ES-I3 (cell line): ENCODE results near the gene BMPR1B.

ENCODE experiments used
- H3K36me3 ChIP-seq: 2 replicates; pipeline ENCODE4 v1.6.1; 2013; ENCODE audit warnings: mild to moderate bottlenecking, low read length, control low read depth, moderate library complexity; ENCODE audit not compliant: insufficient read depth
- H3K4me1 ChIP-seq: 2 replicates; pipeline ENCODE4 v1.6.1; 2013; ENCODE audit warnings: mild to moderate bottlenecking, control low read depth, low read length; ENCODE audit not compliant: insufficient read depth
- H3K9ac ChIP-seq: 2 replicates; pipeline ENCODE4 v1.6.1; 2013; ENCODE audit warnings: low read depth, mild to moderate bottlenecking, low read length, moderate library complexity
- H3K9me3 ChIP-seq: 2 replicates; pipeline ENCODE4 v1.6.1; 2013; ENCODE audit warnings: mild to moderate bottlenecking, low read length, moderate library complexity; ENCODE audit not compliant: control insufficient read depth, insufficient read depth

BMPR1B gene

GRCh38 chr4:94947681-94948108 is 189.9 kb downstream of the BMPR1B start:
- H3K36me3 ChIP-seq, result no peaks in the 10 kb centered on the region

GRCh38 chr4:94954251-94954650 is 196.5 kb downstream of the BMPR1B start:
- Histone ChIP-seq H3K4me1 (no peaks in the 10 kb centered on the region), H3K9ac (no peak overlapping the region), H3K36me3 (no peaks in the 10 kb centered on the region), H3K9me3 (no peaks in the 10 kb centered on the region)

More at GRCh38 chr4:94947681-94948108, 189.9 kb downstream of the BMPR1B start:
- H3K9ac ChIP-seq, result no peak overlapping the region
- H3K9me3 ChIP-seq, result no peaks in the 10 kb centered on the region
- no peaks in the 10 kb centered on the region; the same call in 1 of the 2 replicates for H3K4me1 ChIP-seq

DNA sequence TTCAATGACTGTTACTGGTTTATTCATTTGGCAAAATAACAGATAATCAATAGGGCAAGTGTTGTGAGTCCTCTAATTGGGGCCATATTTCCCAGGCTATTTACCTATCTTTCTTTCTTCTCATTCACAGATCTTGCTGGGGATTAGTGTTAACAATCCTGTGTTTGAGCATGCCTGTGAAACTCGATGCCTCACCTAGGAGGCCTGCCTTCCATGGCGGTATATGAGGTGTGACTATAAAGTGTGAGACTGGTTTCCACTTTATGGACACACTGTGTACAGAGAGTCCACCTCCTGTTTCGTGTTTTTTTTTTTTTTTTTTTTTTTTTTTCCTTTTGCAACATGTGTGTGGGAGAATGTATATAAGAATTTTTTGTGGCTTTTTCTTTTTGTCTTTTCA is 199.3 kb downstream of the BMPR1B start:
- Histone ChIP-seq H3K4me1 (no peaks in the 10 kb centered on the region), H3K9me3 (no peaks in the 10 kb centered on the region), H3K9ac (no peak overlapping the region), H3K36me3 (no peaks in the 10 kb centered on the region)

- Histone ChIP-seq H3K9me3 (no peaks in the 10 kb centered on the region), H3K4me1 (no peaks in the 10 kb centered on the region), H3K36me3 (no peaks in the 10 kb centered on the region), H3K9ac (no peak overlapping the region)
Measured at GRCh38 chr4:94959307-94959706, 201.6 kb downstream of the BMPR1B start.

- Histone ChIP-seq H3K36me3 (no peaks in the 10 kb centered on the region), H3K9ac (no peak overlapping the region), H3K4me1 (no peaks in the 10 kb centered on the region), H3K9me3 (no peaks in the 10 kb centered on the region)
Measured at GRCh38 chr4:94960708-94961107, 203.0 kb downstream of the BMPR1B start.

DNA sequence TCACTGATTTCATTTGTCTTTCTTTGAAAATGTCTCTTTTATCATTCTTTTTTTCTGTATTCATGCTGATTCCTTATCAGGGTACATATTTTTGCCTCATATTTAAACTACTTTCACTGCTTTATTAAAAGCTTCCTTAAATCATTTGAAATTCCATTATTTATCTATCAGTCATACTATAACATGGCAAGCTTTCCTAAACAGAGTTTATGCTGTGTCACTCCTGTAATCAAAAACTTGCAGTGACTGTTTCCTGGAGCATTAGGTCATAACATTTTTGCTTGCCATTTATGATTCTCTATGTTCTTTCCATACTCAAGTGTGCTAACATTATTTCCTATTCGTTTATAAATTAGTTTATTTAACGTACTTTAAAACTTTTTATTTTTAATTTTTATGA is 203.7 kb downstream of the BMPR1B start:
- Histone ChIP-seq H3K36me3 (no peaks in the 10 kb centered on the region), H3K9ac (no peak overlapping the region), H3K4me1 (no peaks in the 10 kb centered on the region), H3K9me3 (no peaks in the 10 kb centered on the region)

DNA sequence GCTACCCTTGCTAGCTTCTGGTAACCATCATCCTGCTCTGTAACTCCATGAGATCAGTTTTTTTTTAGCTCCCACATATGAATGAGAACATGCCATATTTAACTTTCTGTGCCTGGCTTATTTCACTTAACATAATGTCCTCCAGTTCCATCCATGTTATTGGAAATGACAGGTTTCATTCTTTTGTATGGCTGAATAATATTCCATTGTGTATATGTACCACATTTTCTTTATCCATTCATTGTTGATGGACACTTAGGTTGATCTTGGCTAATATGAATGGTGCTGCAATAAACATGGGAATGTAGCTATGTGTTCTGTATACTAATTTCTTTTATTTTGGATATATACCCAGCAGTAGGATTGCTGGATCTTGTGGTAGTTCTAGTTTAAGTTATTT is 204.7 kb downstream of the BMPR1B start:
- no peaks in the 10 kb centered on the region for H3K9me3 ChIP-seq
- H3K36me3 ChIP-seq, result no peaks in the 10 kb centered on the region
- H3K9ac ChIP-seq, result no peak overlapping the region
- no peaks in the 10 kb centered on the region for H3K4me1 ChIP-seq

- no peaks in the 10 kb centered on the region for H3K9me3 ChIP-seq
- H3K9ac ChIP-seq, result no peak overlapping the region
- no peaks in the 10 kb centered on the region for H3K36me3 ChIP-seq
- no peaks in the 10 kb centered on the region for H3K4me1 ChIP-seq
Measured at GRCh38 chr4:94965852-94966251, 208.1 kb downstream of the BMPR1B start.

GRCh38 chr4:94968493-94968892 is 210.7 kb downstream of the BMPR1B start:
- no peaks in the 10 kb centered on the region for H3K36me3 ChIP-seq
- H3K9me3 ChIP-seq, result no peaks in the 10 kb centered on the region
- no peak overlapping the region for H3K9ac ChIP-seq
- H3K4me1 ChIP-seq, result no peaks in the 10 kb centered on the region

- H3K36me3 ChIP-seq, result no peaks in the 10 kb centered on the region
- no peaks in the 10 kb centered on the region for H3K9me3 ChIP-seq
- no peaks in the 10 kb centered on the region for H3K4me1 ChIP-seq
- H3K9ac ChIP-seq, result no peak overlapping the region
Measured at GRCh38 chr4:94970650-94971049, 212.9 kb downstream of the BMPR1B start.

GRCh38 chr4:94974773-94975172 is 217.0 kb downstream of the BMPR1B start:
- Histone ChIP-seq H3K9ac (no peak overlapping the region), H3K9me3 (no peaks in the 10 kb centered on the region), H3K36me3 (no peaks in the 10 kb centered on the region), H3K4me1 (no peaks in the 10 kb centered on the region)

DNA sequence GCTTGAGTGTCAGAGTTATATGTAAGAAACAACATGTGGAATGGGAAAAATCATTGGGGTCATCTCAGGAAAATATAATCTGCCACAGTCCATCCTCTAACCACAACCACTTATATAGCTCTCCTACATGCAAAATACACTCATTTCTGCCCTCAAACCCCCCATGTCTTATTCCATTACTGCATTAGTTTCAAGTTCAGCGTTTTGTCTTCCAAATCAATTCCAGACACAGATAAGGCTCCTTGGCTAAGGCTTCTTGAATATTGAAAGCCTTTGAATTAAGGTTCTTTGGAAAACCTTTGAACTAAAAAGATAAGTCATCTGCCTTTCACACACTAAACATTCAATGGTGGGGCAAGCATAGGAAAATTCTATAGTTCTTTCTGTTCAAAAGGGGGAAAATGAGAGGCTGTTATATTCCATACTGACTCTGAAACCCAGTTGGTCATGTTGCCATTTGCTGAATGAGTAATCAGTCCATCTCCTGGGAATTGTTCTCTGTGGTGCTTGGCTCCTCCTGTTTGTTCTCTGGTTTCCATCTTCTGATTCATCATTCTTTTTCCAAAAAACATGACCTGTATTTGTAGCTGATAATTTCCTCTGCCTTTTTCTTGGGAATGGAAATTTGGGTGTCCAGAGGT is 218.7 kb downstream of the BMPR1B start:
- Histone ChIP-seq H3K9me3 (no peaks in the 10 kb centered on the region), H3K4me1 (no peaks in the 10 kb centered on the region), H3K9ac (no peak overlapping the region), H3K36me3 (no peaks in the 10 kb centered on the region)

DNA sequence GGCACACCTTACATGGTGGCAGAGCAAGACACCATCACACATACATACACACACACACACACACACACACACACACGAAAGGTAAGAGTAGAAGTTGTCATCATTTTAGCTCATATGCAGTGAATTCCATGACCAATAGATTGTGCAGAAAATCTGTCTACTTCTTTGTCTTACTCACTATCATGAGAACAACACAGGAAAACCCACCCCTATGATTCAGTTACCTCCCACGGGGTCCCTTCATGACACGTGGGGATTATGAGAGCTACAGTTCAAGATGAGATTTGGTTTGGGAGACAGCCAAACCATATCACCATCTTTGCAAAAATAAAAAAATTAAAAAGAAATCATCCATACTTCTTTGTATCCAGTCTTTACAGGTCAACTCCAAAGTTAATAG is 221.1 kb downstream of the BMPR1B start:
- H3K4me1 ChIP-seq, result no peaks in the 10 kb centered on the region
- no peak overlapping the region for H3K9ac ChIP-seq

DNA sequence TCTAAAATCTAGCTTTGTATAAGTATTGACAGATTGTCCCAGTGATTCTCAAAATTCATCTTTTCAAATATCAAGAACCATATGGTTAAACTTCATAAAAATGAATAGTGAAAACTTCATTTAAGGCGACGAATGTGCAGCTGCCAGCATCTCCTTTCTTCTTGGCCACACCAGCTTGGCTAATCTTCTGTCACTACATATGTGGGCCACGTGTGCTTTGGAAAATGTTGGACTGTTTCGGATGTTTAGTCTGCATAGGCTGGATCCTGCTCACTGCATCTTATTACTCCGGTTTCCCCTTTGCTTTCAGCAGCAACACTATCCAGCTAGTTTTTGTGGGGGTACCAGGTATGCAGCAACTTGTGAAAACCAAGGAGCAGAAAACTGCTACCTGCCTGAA is 221.9 kb downstream of the BMPR1B start:
- Histone ChIP-seq H3K9me3 (no peaks in the 10 kb centered on the region), H3K4me1 (no peaks in the 10 kb centered on the region), H3K9ac (no peak overlapping the region), H3K36me3 (no peaks in the 10 kb centered on the region)

More for the DNA sequence above, 221.1 kb downstream of the BMPR1B start:
- no peaks in the 10 kb centered on the region for H3K9me3 ChIP-seq
- no peaks in the 10 kb centered on the region for H3K36me3 ChIP-seq

DNA sequence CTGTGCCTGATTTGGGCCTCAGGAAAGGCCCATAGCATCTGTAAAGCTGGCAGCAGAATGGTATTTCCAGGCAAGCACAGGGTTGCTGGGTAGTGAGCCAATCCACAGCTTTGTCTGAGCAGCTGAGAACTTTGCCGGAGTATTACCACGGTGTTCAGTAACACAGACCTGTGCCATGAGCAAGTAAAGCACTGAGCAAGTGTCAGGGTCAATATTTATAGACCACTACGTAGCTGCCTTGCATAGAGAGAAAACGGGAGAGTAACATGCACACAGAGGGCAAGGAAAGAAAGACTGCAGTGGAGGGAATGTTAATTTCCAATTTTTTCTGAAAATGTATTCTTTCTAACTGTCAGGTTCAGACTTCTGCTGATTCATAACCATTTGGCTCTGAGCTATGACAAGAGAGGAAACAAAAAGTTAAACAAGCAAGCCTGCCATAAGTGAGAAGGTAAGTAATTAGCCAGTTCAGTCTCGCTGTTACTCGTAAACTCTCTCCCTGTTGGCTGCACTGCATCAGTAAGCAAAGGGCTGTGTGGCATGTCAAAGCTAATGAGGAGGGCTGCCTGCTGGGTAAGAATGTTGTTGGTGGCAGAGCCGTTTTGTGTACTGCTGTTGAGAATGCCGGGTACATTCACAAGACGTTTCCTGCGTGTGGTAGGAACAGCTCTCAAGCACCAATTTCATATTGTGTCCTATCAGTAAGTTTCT is 238.1 kb downstream of the BMPR1B start:
- H3K9me3 ChIP-seq, result no peaks in the 10 kb centered on the region
- no peak overlapping the region for H3K9ac ChIP-seq
- H3K36me3 ChIP-seq, result no peaks in the 10 kb centered on the region
- H3K4me1 ChIP-seq, result peaks cover 9% of the 10 kb centered on the region
